Testis (tissue), 2 donors: ENCODE data around the gene CCDC33.

Experiments used
- CTCF ChIP-seq, 3 experiments: fragments of 450-650 bp in 2 of 3; fragments of 200-600 bp in 1 of 3; sonication (generic) in 1 of 3; IDR thresholded peaks; one replicate each; pipeline ENCODE4 v1.5.1; 2016 to 2019; ENCODE audit warnings: antibody characterized with exemption in 3 of 3, mild to moderate bottlenecking in 2 of 3, moderate library complexity in 1 of 3
- POLR2A ChIP-seq: fragments of 450-650 bp; IDR thresholded peaks from one replicate; pipeline ENCODE4 v1.6.1; 2017; ENCODE audit warnings: antibody characterized with exemption, mild to moderate bottlenecking, moderate library complexity

DNA sequence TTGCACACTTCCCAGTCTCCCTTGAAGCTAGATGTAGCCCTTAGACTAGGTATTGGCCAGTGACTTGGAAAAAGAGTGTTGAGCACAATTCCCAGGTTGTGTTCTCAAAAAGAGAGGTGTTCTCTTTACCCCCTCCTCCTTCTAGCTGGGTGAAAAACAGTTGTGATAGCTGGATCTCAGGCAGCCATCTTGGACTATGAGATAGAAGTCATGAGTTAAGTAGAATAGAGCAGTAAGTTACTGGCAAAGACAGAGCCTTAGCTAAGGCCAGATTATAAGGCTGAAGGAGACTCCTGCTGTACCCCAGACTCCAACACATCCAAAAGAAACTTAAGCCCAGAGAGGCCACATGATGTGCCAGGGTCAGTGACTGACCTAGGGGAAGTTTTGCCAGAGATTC, 25.4 kb upstream of the CCDC33 start:
- no peak for TF ChIP-seq CTCF (IDR thresholded peaks at IDR 0.05)
- no peak for TF ChIP-seq POLR2A
